CD14-positive monocyte (primary cell): ENCODE results near the gene MCF2L. TPM values are rescaled to one million over a fixed set of nuclear protein-coding genes. Genes with fewer than 3 reads are reported as not detected.

ENCODE experiments used
- DNase-seq, 3 donors: peaks; one replicate each; pipeline ENCODE4 v3.0.0-alpha.2; 2011 to 2022
- H2AFZ ChIP-seq: 2 replicates; pipeline ENCODE4 v1.6.0; 2012; ENCODE audit warnings: mild to moderate bottlenecking, low read depth, low read length, inconsistent platforms; ENCODE audit not compliant: insufficient read depth, poor library complexity, severe bottlenecking
- H3K27ac ChIP-seq, 2 donors: 1 replicate in 1 of 2; 2 replicates in 1 of 2; pipeline ENCODE4 v1.5.1; 2012 to 2013; ENCODE audit warnings: low read length in 2 of 2, control low read depth in 1 of 2, inconsistent platforms in 1 of 2, low read depth in 1 of 2, mild to moderate bottlenecking in 1 of 2
- H3K27me3 ChIP-seq, 2 donors: one replicate each; pipeline versions ENCODE4 v1.6.0 to v1.6.1; 2011 to 2013; ENCODE audit warnings: low read length in 2 of 2; ENCODE audit not compliant: control insufficient read depth in 2 of 2, insufficient read depth in 2 of 2
- H3K36me3 ChIP-seq, 2 donors: replicated peaks in 1 of 2; 1 replicate in 1 of 2; 2 replicates in 1 of 2; pipeline versions ENCODE4 v1.5.1 to v1.6.1; 2012 to 2013; ENCODE audit warnings: low read length in 2 of 2, control low read depth in 1 of 2, inconsistent platforms in 1 of 2, mild to moderate bottlenecking in 1 of 2; ENCODE audit not compliant: insufficient read depth in 2 of 2, control insufficient read depth in 1 of 2
- H3K4me1 ChIP-seq, 2 donors: 1 replicate in 1 of 2; 2 replicates in 1 of 2; pipeline versions ENCODE4 v1.5.1 to v1.6.1; 2012 to 2013; ENCODE audit warnings: low read length in 2 of 2, control low read depth in 1 of 2, inconsistent platforms in 1 of 2, mild to moderate bottlenecking in 1 of 2, moderate library complexity in 1 of 2; ENCODE audit not compliant: insufficient read depth in 2 of 2, control insufficient read depth in 1 of 2
- H3K4me2 ChIP-seq: replicated peaks from 2 replicates; pipeline ENCODE3; 2012; ENCODE audit warnings: low read length, moderate library complexity, mild to moderate bottlenecking; ENCODE audit not compliant: poor library complexity, severe bottlenecking; ENCODE audit errors: extremely low read depth
- H3K4me3 ChIP-seq, 3 experiments: fragments of 200-600 bp in 1 of 3; sonication (generic) in 1 of 3; replicated peaks in 1 of 3; 1 replicate in 2 of 3; 2 replicates in 1 of 3; pipeline ENCODE4 v1.5.1; 2011 to 2013; ENCODE audit warnings: low read length in 3 of 3, mild to moderate bottlenecking in 3 of 3, control low read depth in 2 of 3, low read depth in 2 of 3, inconsistent platforms in 1 of 3, moderate library complexity in 1 of 3
- H3K79me2 ChIP-seq: 2 replicates; pipeline ENCODE4 v1.6.0; 2012; ENCODE audit warnings: mild to moderate bottlenecking, control low read depth, inconsistent platforms, low read length, moderate library complexity; ENCODE audit not compliant: insufficient read depth
- H3K9ac ChIP-seq: 2 replicates; pipeline ENCODE4 v1.6.0; 2017; ENCODE audit warnings: low read length, mild to moderate bottlenecking; ENCODE audit not compliant: insufficient read depth, poor library complexity, severe bottlenecking
- H3K9me3 ChIP-seq, 2 donors: replicated peaks in 1 of 2; 1 replicate in 1 of 2; 2 replicates in 1 of 2; pipeline versions ENCODE4 v1.5.1 to v1.6.1; 2012 to 2013; ENCODE audit warnings: low read length in 2 of 2, control low read depth in 1 of 2; ENCODE audit not compliant: control insufficient read depth in 1 of 2, insufficient read depth in 1 of 2
- H4K20me1 ChIP-seq: 2 replicates; pipeline ENCODE4 v1.6.0; 2012; ENCODE audit warnings: mild to moderate bottlenecking, low read length, control low read depth, moderate library complexity; ENCODE audit not compliant: insufficient read depth
- H3K27ac Mint-ChIP-seq, 7 donors: one replicate each; pipeline ENCODE4 v1.8.0; 2020; ENCODE audit warnings: mild to moderate bottlenecking in 7 of 7, mixed read lengths in 7 of 7, moderate library complexity in 6 of 7, inconsistent platforms in 2 of 7
- H3K27me3 Mint-ChIP-seq, 3 donors: one replicate each; pipeline ENCODE4 v1.8.0; 2021 to 2022; ENCODE audit warnings: low read depth in 3 of 3, mild to moderate bottlenecking in 3 of 3, mixed read lengths in 3 of 3, moderate library complexity in 3 of 3, inconsistent platforms in 1 of 3
- H3K36me3 Mint-ChIP-seq, 2 donors: one replicate each; pipeline ENCODE4 v1.8.0; 2020; ENCODE audit warnings: mixed read lengths in 2 of 2, inconsistent platforms in 1 of 2, mild to moderate bottlenecking in 1 of 2
- H3K4me1 Mint-ChIP-seq: one replicate; pipeline ENCODE4 v1.8.0; 2020; ENCODE audit warnings: mild to moderate bottlenecking, mixed read lengths
- H3K4me3 Mint-ChIP-seq, 2 donors: one replicate each; pipeline ENCODE4 v1.8.0; 2020; ENCODE audit warnings: mild to moderate bottlenecking in 2 of 2, mixed read lengths in 2 of 2, moderate library complexity in 1 of 2
- H3K9me3 Mint-ChIP-seq, 7 donors: one replicate each; pipeline ENCODE4 v1.8.0; 2020 to 2022; ENCODE audit warnings: mixed read lengths in 7 of 7, mild to moderate bottlenecking in 6 of 7, moderate library complexity in 6 of 7, inconsistent platforms in 2 of 7
- WGBS: methylation state at CpG from one replicate; pipeline ENCODE4 v1.1.5; 2013; ENCODE audit warnings: missing lambda C conversion rate; ENCODE audit not compliant: insufficient coverage; 5-methylcytosine and 5-hydroxymethylcytosine counted together
- intact Hi-C, 2 donors: fragments of 100-400 bp; cut with micrococcal nuclease; formaldehyde crosslinking; loops; one replicate each; pipeline versions ENCODE4 v1.15.0 to v1.15.1; 2023
- polyA plus RNA-seq, 3 donors: library from polyadenylated mRNA; depleted of rRNA in 1 of 3; unstranded in 2 of 3; stranded (reverse) in 1 of 3; fragments of 300-500 nt in 2 of 3; fragments of >200 nt in 1 of 3; fragmentation: Illumina TruSeq in 2 of 3; gene quantifications; 1 replicate in 2 of 3; 2 replicates in 1 of 3; pipeline ENCODE4 v1.2.3, GENCODE V29; 2012 to 2021
- TF ChIP-seq, protein P1 (sequence below): fragments of 200-600 bp; IDR thresholded peaks from one replicate; pipeline ENCODE4 v1.8.0; 2022; ENCODE audit warnings: antibody characterized with exemption, mild to moderate bottlenecking

Gene MCF2L
- polyA plus RNA-seq, 3 donors, result not detected

GRCh38 chr13:112979406-112979902, 10.4 kb downstream of the MCF2L start:
- Histone ChIP-seq H3K9me3 (no peaks in the 10 kb centered on the region), H3K4me3 (no peak overlapping the region), H3K36me3 (no peaks in the 10 kb centered on the region), H3K79me2 (no peaks in the 10 kb centered on the region), H4K20me1 (no peaks in the 10 kb centered on the region), H3K27me3 (peaks cover 0 to 4% of the 10 kb centered on the region in 2 donors), H2AFZ (no peak overlapping the region), H3K9ac (no peak overlapping the region), H3K4me2 (no peak overlapping the region), H3K4me1 (peaks cover 0 to 7% of the 10 kb centered on the region in 2 donors), H3K27ac (no peak overlapping the region)
- 92% methylated on average over 20 of the region's 24 CpGs for WGBS
- intact Hi-C loops, result no loop called here
- no peaks in the 10 kb centered on the region for H3K9me3 Mint-ChIP-seq
- no peak overlapping the region for H3K4me3 Mint-ChIP-seq
- no peak overlapping the region for H3K27ac Mint-ChIP-seq
- peaks cover 7 to 28% (median 11%) of the 10 kb centered on the region in 3 donors for H3K27me3 Mint-ChIP-seq
- no peaks in the 10 kb centered on the region for H3K36me3 Mint-ChIP-seq
- TF ChIP-seq, protein P1, sequence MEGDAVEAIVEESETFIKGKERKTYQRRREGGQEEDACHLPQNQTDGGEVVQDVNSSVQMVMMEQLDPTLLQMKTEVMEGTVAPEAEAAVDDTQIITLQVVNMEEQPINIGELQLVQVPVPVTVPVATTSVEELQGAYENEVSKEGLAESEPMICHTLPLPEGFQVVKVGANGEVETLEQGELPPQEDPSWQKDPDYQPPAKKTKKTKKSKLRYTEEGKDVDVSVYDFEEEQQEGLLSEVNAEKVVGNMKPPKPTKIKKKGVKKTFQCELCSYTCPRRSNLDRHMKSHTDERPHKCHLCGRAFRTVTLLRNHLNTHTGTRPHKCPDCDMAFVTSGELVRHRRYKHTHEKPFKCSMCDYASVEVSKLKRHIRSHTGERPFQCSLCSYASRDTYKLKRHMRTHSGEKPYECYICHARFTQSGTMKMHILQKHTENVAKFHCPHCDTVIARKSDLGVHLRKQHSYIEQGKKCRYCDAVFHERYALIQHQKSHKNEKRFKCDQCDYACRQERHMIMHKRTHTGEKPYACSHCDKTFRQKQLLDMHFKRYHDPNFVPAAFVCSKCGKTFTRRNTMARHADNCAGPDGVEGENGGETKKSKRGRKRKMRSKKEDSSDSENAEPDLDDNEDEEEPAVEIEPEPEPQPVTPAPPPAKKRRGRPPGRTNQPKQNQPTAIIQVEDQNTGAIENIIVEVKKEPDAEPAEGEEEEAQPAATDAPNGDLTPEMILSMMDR, result no peak
- peaks cover 8% of the 10 kb centered on the region for H3K4me1 Mint-ChIP-seq
- DNase-seq, result no peak

- Mint-ChIP-seq H3K4me1 (peaks cover 8% of the 10 kb centered on the region), H3K4me3 (peak overlapping the region in 1 of 2 donors; percentile 26), H3K36me3 (no peaks in the 10 kb centered on the region), H3K27ac (no peak overlapping the region), H3K9me3 (no peaks in the 10 kb centered on the region), H3K27me3 (peaks cover 11 to 28% (median 14%) of the 10 kb centered on the region in 3 donors)
- intact Hi-C loops, result no loop called here
- DNase-seq, result peak in 2 of 3 donors; percentile 15 to 34
- Histone ChIP-seq H2AFZ (peak overlapping the region; percentile 31), H4K20me1 (no peaks in the 10 kb centered on the region), H3K4me1 (peaks cover 0 to 7% of the 10 kb centered on the region in 2 donors), H3K4me2 (peak overlapping the region; percentile 18), H3K9me3 (no peaks in the 10 kb centered on the region), H3K9ac (no peak overlapping the region), H3K4me3 (no peak overlapping the region), H3K36me3 (no peaks in the 10 kb centered on the region), H3K79me2 (no peaks in the 10 kb centered on the region), H3K27me3 (peaks cover 0 to 4% of the 10 kb centered on the region in 2 donors), H3K27ac (no peak overlapping the region)
- 64% methylated on average over 13 of the region's 18 CpGs for WGBS
- TF ChIP-seq, protein P1, result no peak
These were observed 11.4 kb downstream of the MCF2L start for GRCh38 chr13:112980434-112980833.
